Trophoblast cell (in vitro differentiated cells and primary cell): Measurements from ENCODE around the gene CRIM1.

ENCODE experiments used
- DNase-seq, 2 donors: peaks; one replicate each; pipeline ENCODE4 v3.0.0-alpha.2; 2016
- H2AFZ ChIP-seq: 2 replicates; pipeline ENCODE4 v1.6.1; 2013; ENCODE audit warnings: low read length, moderate library complexity, mild to moderate bottlenecking; ENCODE audit not compliant: insufficient read depth, poor library complexity
- H2AK5ac ChIP-seq: 2 replicates; pipeline ENCODE4 v1.6.1; 2013; ENCODE audit warnings: mild to moderate bottlenecking, low read length
- H2BK120ac ChIP-seq: 2 replicates; pipeline ENCODE4 v1.6.1; 2013; ENCODE audit warnings: low read length, mild to moderate bottlenecking, moderate library complexity; ENCODE audit not compliant: insufficient read depth, poor library complexity
- H2BK12ac ChIP-seq: 2 replicates; pipeline ENCODE4 v1.6.1; 2013; ENCODE audit warnings: mild to moderate bottlenecking, low read length, moderate library complexity
- H2BK5ac ChIP-seq: 2 replicates; pipeline ENCODE4 v1.6.1; 2013; ENCODE audit warnings: low read length, low read depth, moderate library complexity, mild to moderate bottlenecking; ENCODE audit not compliant: poor library complexity
- H3K14ac ChIP-seq: 2 replicates; pipeline ENCODE4 v1.6.1; 2013; ENCODE audit warnings: mild to moderate bottlenecking, low read length
- H3K18ac ChIP-seq: 2 replicates; pipeline ENCODE4 v1.6.1; 2013; ENCODE audit warnings: mild to moderate bottlenecking, low read length
- H3K23ac ChIP-seq: 2 replicates; pipeline ENCODE4 v1.6.1; 2013; ENCODE audit warnings: low read length
- H3K27ac ChIP-seq: 2 replicates; pipeline ENCODE4 v1.5.1; 2013; ENCODE audit warnings: low read depth, mild to moderate bottlenecking, inconsistent platforms, low read length, moderate library complexity
- H3K27me3 ChIP-seq: 2 replicates; pipeline ENCODE4 v1.6.1; 2013; ENCODE audit warnings: inconsistent platforms, mild to moderate bottlenecking, low read length, moderate library complexity; ENCODE audit not compliant: insufficient read depth
- H3K36me3 ChIP-seq, 2 experiments: 1 replicate in 1 of 2; 2 replicates in 1 of 2; pipeline ENCODE4 v1.6.1; 2013; ENCODE audit warnings: low read length in 2 of 2, mild to moderate bottlenecking in 2 of 2, moderate library complexity in 1 of 2; ENCODE audit not compliant: insufficient read depth in 2 of 2, control insufficient read depth in 1 of 2
- H3K4ac ChIP-seq: 2 replicates; pipeline ENCODE4 v1.6.1; 2013; ENCODE audit warnings: low read depth, mild to moderate bottlenecking, low read length, moderate library complexity
- H3K4me1 ChIP-seq, 2 experiments: 1 replicate in 1 of 2; 2 replicates in 1 of 2; pipeline ENCODE4 v1.6.1; 2013; ENCODE audit warnings: low read length in 2 of 2, mild to moderate bottlenecking in 2 of 2, moderate library complexity in 1 of 2; ENCODE audit not compliant: insufficient read depth in 2 of 2, control insufficient read depth in 1 of 2
- H3K4me2 ChIP-seq: 2 replicates; pipeline ENCODE4 v1.6.1; 2013; ENCODE audit warnings: inconsistent platforms, mild to moderate bottlenecking, low read length, moderate library complexity
- H3K4me3 ChIP-seq: 2 replicates; pipeline ENCODE4 v1.5.1; 2013; ENCODE audit warnings: mild to moderate bottlenecking, low read depth, low read length, inconsistent platforms
- H3K79me1 ChIP-seq: one replicate; pipeline ENCODE4 v1.6.1; 2013; ENCODE audit warnings: low read length
- H3K79me2 ChIP-seq: 2 replicates; pipeline ENCODE4 v1.6.1; 2013; ENCODE audit warnings: low read length, mild to moderate bottlenecking; ENCODE audit not compliant: control insufficient read depth, insufficient read depth, poor library complexity
- H3K9ac ChIP-seq: 2 replicates; pipeline ENCODE4 v1.6.1; 2013; ENCODE audit warnings: mild to moderate bottlenecking, low read length
- H3K9me3 ChIP-seq: 2 replicates; pipeline ENCODE4 v1.6.1; 2013; ENCODE audit warnings: low read depth, mild to moderate bottlenecking, control low read depth, inconsistent platforms, low read length; ENCODE audit not compliant: insufficient read depth
- H4K12ac ChIP-seq: 2 replicates; pipeline ENCODE4 v1.6.1; 2013; ENCODE audit warnings: low read depth, mild to moderate bottlenecking, low read length, moderate library complexity
- H4K8ac ChIP-seq: 2 replicates; pipeline ENCODE4 v1.6.1; 2013; ENCODE audit warnings: low read depth, mild to moderate bottlenecking, low read length, moderate library complexity
- H4K91ac ChIP-seq: one replicate; pipeline ENCODE4 v1.6.1; 2013; ENCODE audit warnings: low read depth, mild to moderate bottlenecking, low read length, moderate library complexity
- WGBS: extraction: QIAGEN DNeasy Blood & Tissue Kit; methylation state at CpG from one replicate; pipeline ENCODE4 v1.1.7; 2013; ENCODE audit warnings: missing lambda C conversion rate; ENCODE audit not compliant: insufficient read length, insufficient coverage; ENCODE audit errors: extremely low coverage; 5-methylcytosine and 5-hydroxymethylcytosine counted together

The CRIM1 gene

DNA sequence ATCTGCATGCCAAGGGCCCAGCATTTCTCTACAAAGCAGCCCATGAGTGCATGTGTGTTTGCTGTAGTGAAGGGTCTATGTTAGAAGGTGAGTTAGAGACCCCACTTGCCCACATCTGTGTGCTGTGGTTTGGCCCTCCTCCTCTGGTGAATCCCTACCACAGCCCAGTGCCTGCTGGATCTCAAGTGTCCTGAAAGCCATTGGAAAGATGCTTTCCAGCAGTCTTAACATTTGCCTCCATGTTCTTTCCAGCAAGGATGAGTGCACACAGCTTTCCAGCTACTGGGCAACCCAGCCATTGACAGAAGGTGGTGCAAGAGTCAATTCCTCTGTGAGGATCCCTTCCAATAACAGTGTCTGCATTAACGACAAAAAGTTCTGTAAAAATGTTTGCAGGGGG, 13.6 kb downstream of the CRIM1 start:
- H2BK12ac ChIP-seq, result peak overlapping the region; percentile 92
- no peak overlapping the region for H4K12ac ChIP-seq
- peak overlapping the region; percentile 97 for H3K4ac ChIP-seq
- peaks cover 23 to 37% of the 10 kb centered on the region in 2 experiments for H3K4me1 ChIP-seq
- no peak overlapping the region for H3K23ac ChIP-seq
- H2BK5ac ChIP-seq, result peak overlapping the region; percentile 12
- H3K18ac ChIP-seq, result peak overlapping the region; percentile 82
- peak overlapping the region; percentile 8 for H4K8ac ChIP-seq
- no peak for DNase-seq
- no peaks in the 10 kb centered on the region for H3K27me3 ChIP-seq
- H3K14ac ChIP-seq, result peak overlapping the region; percentile 11
- peak overlapping the region; percentile 5 for H4K91ac ChIP-seq
- H3K79me2 ChIP-seq, result peaks cover 25% of the 10 kb centered on the region
- WGBS, result no CpG with 5 or more reads among the region's 1 CpG
- no peak overlapping the region for H2AFZ ChIP-seq
- H3K4me2 ChIP-seq, result no peak overlapping the region
- H3K79me1 ChIP-seq, result peaks cover 25% of the 10 kb centered on the region
- no peak overlapping the region for H3K9ac ChIP-seq
- peaks cover 0 to 3% of the 10 kb centered on the region in 2 experiments for H3K36me3 ChIP-seq
- peak overlapping the region; percentile 5 for H3K27ac ChIP-seq
- peak overlapping the region; percentile 84 for H2AK5ac ChIP-seq
- no peak overlapping the region for H3K4me3 ChIP-seq
- no peaks in the 10 kb centered on the region for H3K9me3 ChIP-seq
- H2BK120ac ChIP-seq, result peak overlapping the region; percentile 59

DNA sequence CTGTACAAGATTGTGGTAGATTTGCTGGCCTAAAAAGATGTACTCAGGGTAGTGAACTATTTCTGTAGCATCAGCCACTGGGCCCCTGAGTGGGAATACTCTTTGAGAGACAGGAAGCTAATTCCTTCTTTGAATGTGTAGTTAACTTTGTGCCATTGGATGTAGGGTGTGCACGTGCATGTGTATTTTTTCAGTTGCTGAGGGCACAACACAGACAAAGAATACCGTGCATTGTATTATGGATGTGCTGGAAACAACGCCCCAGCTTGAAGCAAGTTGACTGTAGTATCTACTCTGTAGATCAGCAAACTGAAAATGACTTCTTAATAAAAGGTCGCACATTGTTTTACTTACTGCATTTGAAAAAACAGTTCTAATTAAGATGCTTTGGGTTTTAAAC, 14.1 kb downstream of the CRIM1 start:
- H3K9me3 ChIP-seq, result no peaks in the 10 kb centered on the region
- no peak overlapping the region for H4K12ac ChIP-seq
- H3K4ac ChIP-seq, result peak overlapping the region; percentile 8
- H3K36me3 ChIP-seq, result peaks cover 0 to 3% of the 10 kb centered on the region in 2 experiments
- H3K27me3 ChIP-seq, result no peaks in the 10 kb centered on the region
- H4K8ac ChIP-seq, result no peak overlapping the region
- no peak overlapping the region for H3K18ac ChIP-seq
- H3K27ac ChIP-seq, result no peak overlapping the region
- DNase-seq, result peak in 1 of 2 donors; percentile 39
- H2BK120ac ChIP-seq, result no peak overlapping the region
- no peak overlapping the region for H2BK5ac ChIP-seq
- no peak overlapping the region for H3K4me3 ChIP-seq
- H3K23ac ChIP-seq, result no peak overlapping the region
- no peak overlapping the region for H3K9ac ChIP-seq
- no peak overlapping the region for H2AK5ac ChIP-seq
- H3K79me1 ChIP-seq, result peaks cover 25% of the 10 kb centered on the region
- H2AFZ ChIP-seq, result no peak overlapping the region
- H3K79me2 ChIP-seq, result peaks cover 24% of the 10 kb centered on the region
- H3K14ac ChIP-seq, result no peak overlapping the region
- no peak overlapping the region for H3K4me2 ChIP-seq
- H4K91ac ChIP-seq, result no peak overlapping the region
- no peak overlapping the region for H2BK12ac ChIP-seq
- H3K4me1 ChIP-seq, result peaks cover 23 to 37% of the 10 kb centered on the region in 2 experiments
- WGBS, result no CpG with 5 or more reads among the region's 4 CpGs

DNA sequence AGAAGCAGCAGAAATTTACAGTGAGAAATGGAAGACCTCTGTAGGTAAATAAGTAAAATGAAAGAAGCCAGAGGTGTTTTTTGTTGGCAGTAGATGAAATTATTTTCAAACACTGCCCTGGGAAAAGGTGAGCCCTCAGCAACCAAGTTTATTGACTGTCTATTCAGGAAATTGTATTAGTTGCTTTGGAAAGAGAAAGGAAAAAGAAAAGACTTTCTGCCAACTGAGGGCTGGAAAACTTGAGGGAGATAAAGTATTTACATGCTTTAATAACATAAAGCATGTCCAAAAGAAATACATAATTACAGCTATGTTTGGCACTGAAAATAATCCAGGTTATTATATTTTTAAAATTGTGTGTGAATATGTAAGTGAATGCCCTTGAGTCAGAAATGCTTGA, 14.7 kb downstream of the CRIM1 start:
- Histone ChIP-seq H3K4ac (no peak overlapping the region), H3K18ac (no peak overlapping the region), H2BK120ac (no peak overlapping the region), H4K12ac (no peak overlapping the region), H3K9me3 (no peaks in the 10 kb centered on the region), H3K79me1 (peaks cover 25% of the 10 kb centered on the region), H2BK5ac (no peak overlapping the region), H2AFZ (no peak overlapping the region), H3K4me1 (peaks cover 23 to 36% of the 10 kb centered on the region in 2 experiments), H3K9ac (no peak overlapping the region), H3K4me2 (no peak overlapping the region), H3K36me3 (peaks cover 0 to 3% of the 10 kb centered on the region in 2 experiments), H3K4me3 (no peak overlapping the region), H3K14ac (no peak overlapping the region), H3K23ac (no peak overlapping the region), H3K27ac (no peak overlapping the region), H2BK12ac (no peak overlapping the region), H2AK5ac (no peak overlapping the region), H3K79me2 (peaks cover 21% of the 10 kb centered on the region), H4K8ac (no peak overlapping the region), H3K27me3 (no peaks in the 10 kb centered on the region), H4K91ac (no peak overlapping the region)
- no peak for DNase-seq

DNA sequence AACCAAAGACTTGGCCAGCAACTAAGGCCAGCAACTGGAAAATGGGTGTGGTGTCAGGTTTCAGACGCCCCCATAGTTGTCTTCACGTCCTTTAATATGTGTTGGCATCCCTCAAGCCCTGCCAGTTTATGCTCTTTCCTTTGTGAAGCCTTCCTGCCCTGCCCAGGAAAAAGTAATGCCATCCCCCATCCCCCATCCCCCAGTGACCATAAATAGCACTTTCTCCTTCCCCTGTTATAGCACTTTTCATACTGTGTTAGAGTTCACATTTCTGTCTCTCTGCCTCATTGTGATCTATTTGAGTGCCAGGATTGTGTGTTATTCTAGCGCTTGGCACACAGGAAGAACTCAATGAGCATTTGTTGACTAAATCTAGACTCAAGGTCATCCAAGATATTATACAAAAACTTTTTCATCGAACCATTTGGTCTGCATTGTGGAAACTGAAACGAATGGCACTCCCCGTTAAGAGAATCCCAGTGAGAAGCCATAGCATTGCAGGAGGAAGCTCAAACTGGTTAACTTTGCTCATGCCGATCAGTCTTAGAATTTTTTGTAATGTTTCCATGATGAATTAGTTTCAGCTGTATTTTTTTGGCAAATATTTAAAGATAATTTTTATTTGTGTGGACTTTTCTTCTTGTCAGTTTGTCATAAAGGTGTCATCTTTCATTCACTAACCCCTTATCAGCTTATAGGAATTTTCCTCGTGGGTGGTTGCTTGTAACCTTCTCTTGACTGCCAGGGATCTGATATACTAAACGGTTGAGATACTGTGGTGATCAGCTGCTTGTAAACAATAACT, 15.7 kb downstream of the CRIM1 start:
- H4K91ac ChIP-seq, result peak overlapping the region; percentile 66
- H3K4me3 ChIP-seq, result no peak overlapping the region
- no peak overlapping the region for H4K12ac ChIP-seq
- H3K18ac ChIP-seq, result no peak overlapping the region
- peak overlapping the region; percentile 88 for H2BK120ac ChIP-seq
- peak overlapping the region; percentile 46 for H3K27ac ChIP-seq
- H3K4ac ChIP-seq, result peak overlapping the region; percentile 15
- peaks cover 25 to 32% of the 10 kb centered on the region in 2 experiments for H3K4me1 ChIP-seq
- H2BK5ac ChIP-seq, result peak overlapping the region; percentile 89
- H3K23ac ChIP-seq, result no peak overlapping the region
- H3K27me3 ChIP-seq, result no peaks in the 10 kb centered on the region
- no peak overlapping the region for H3K4me2 ChIP-seq
- peaks cover 25% of the 10 kb centered on the region for H3K79me1 ChIP-seq
- no CpG with 5 or more reads among the region's 9 CpGs for WGBS
- H2BK12ac ChIP-seq, result peak overlapping the region; percentile 79
- peaks cover 18% of the 10 kb centered on the region for H3K79me2 ChIP-seq
- H3K9ac ChIP-seq, result no peak overlapping the region
- H3K9me3 ChIP-seq, result no peaks in the 10 kb centered on the region
- no peak overlapping the region for H2AFZ ChIP-seq
- H3K14ac ChIP-seq, result no peak overlapping the region
- H3K36me3 ChIP-seq, result peaks cover 0 to 3% of the 10 kb centered on the region in 2 experiments
- peak overlapping the region; percentile 43 for H4K8ac ChIP-seq
- H2AK5ac ChIP-seq, result no peak overlapping the region
- DNase-seq, result peak in 1 of 2 donors; percentile 59
